ENCODE measurements around the gene NUP155.
"Not testable (repeated sequence)": the region's sequence is repeated elsewhere in the genome, so short reads cannot be mapped to it uniquely, and the experiment has no call there.

NUP155 gene

GRCh38 chr5:37370864-37371726 is at the start of gene NUP155:
TSS of gene NUP155 (minus strand) at chr5:37371106. CDS start at chr5:37370977, 129 bp downstream.
- DNase-seq (ENCODE audit: low read depth, low spot score): peak; percentile 97
- H3K4me3 ChIP-seq (ENCODE audit: low read depth, low read length): peak within 1 kb of the TSS; percentile 94
- in situ Hi-C loops (cut with HindIII; ENCODE audit: low sequenced_read_pairs): no loop called here
- no peak for TF ChIP-seq CTCF (IDR thresholded peaks at IDR 0.05; ENCODE audit: low read depth, low read length)

- TF ChIP-seq CTCF (IDR thresholded peaks at IDR 0.05; ENCODE audit: low read depth, low read length): no peak
- in situ Hi-C loops (cut with HindIII; ENCODE audit: low sequenced_read_pairs): no loop called here
- H3K4me3 ChIP-seq (ENCODE audit: low read depth, low read length): no peak overlapping the region
- no peak for DNase-seq (ENCODE audit: low read depth, low spot score)
Measured at GRCh38 chr5:37417347-37417746, 46.4 kb upstream of the NUP155 start.

GRCh38 chr5:37415456-37415855 is 44.5 kb upstream of the NUP155 start:
- DNase-seq (ENCODE audit: low read depth, low spot score); H3K4me3 ChIP-seq (ENCODE audit: low read depth, low read length); in situ Hi-C loops (cut with HindIII; ENCODE audit: low sequenced_read_pairs): not testable (repeated sequence)

GRCh38 chr5:37412515-37412914 is 41.6 kb upstream of the NUP155 start:
- no peak for TF ChIP-seq CTCF (IDR thresholded peaks at IDR 0.05; ENCODE audit: low read depth, low read length)
- in situ Hi-C loops (cut with HindIII; ENCODE audit: low sequenced_read_pairs): no loop called here
- DNase-seq (ENCODE audit: low read depth, low spot score): no peak
- H3K4me3 ChIP-seq (ENCODE audit: low read depth, low read length): no peak overlapping the region

GRCh38 chr5:37400501-37400900 is 29.6 kb upstream of the NUP155 start:
- in situ Hi-C loops (cut with HindIII; ENCODE audit: low sequenced_read_pairs): no loop called here
- no peak for DNase-seq (ENCODE audit: low read depth, low spot score)
- H3K4me3 ChIP-seq (ENCODE audit: low read depth, low read length): no peak overlapping the region
- TF ChIP-seq CTCF (IDR thresholded peaks at IDR 0.05; ENCODE audit: low read depth, low read length): no peak

GRCh38 chr5:37396352-37396751 is 25.4 kb upstream of the NUP155 start:
- in situ Hi-C loops (cut with HindIII; ENCODE audit: low sequenced_read_pairs): no loop called here
- no peak for TF ChIP-seq CTCF (IDR thresholded peaks at IDR 0.05; ENCODE audit: low read depth, low read length)
- DNase-seq (ENCODE audit: low read depth, low spot score): no peak
- H3K4me3 ChIP-seq (ENCODE audit: low read depth, low read length): no peak overlapping the region

- no peak for DNase-seq (ENCODE audit: low read depth, low spot score)
- TF ChIP-seq CTCF (IDR thresholded peaks at IDR 0.05; ENCODE audit: low read depth, low read length): no peak
- no peak overlapping the region for H3K4me3 ChIP-seq (ENCODE audit: low read depth, low read length)
- in situ Hi-C loops (cut with HindIII; ENCODE audit: low sequenced_read_pairs): no loop called here
Measured at GRCh38 chr5:37391591-37391990, 20.7 kb upstream of the NUP155 start.
